LNCaP clone FGC (cell line): ENCODE measurements around the gene ANKRD52.

Experiments
- DNase-seq: peaks from one replicate; pipeline ENCODE4 v3.0.0-alpha.2; 2011; ENCODE audit warnings: low read depth
- H3K4me3 ChIP-seq: 2 replicates; pipeline ENCODE4 v1.5.1; 2011; ENCODE audit warnings: mild to moderate bottlenecking, low read depth, low read length, control low read depth
- CTCF ChIP-seq: IDR thresholded peaks from 2 replicates; pipeline ENCODE4 v1.5.1; 2012; ENCODE audit warnings: mild to moderate bottlenecking; ENCODE audit not compliant: control insufficient read depth, insufficient read depth; ENCODE audit errors: extremely low read depth

Gene ANKRD52

GRCh38 chr12:56230432-56231183 is 27.6 kb downstream of the ANKRD52 start:
- H3K4me3 ChIP-seq = no peak overlapping the region
- no peak for DNase-seq
- no peak for TF ChIP-seq CTCF

- no peak within 1 kb of the TSS for H3K4me3 ChIP-seq
- TF ChIP-seq CTCF = no peak
- DNase-seq = no peak
Observed at GRCh38 chr12:56229916-56230431, 28.2 kb downstream of the ANKRD52 start, which contains the start of gene SLC39A5. Gene SLC39A5 (plus strand): TSS chr12:56230051. CDS start chr12:56231275, 1,224 bp downstream.

- no peak for DNase-seq
Observed at GRCh38 chr12:56229082-56229481, 29.1 kb downstream of the ANKRD52 start.

GRCh38 chr12:56224954-56225353 is 33.2 kb downstream of the ANKRD52 start:
- no peak for DNase-seq
- peak overlapping the region; percentile 75 for H3K4me3 ChIP-seq
- TF ChIP-seq CTCF = no peak

More at GRCh38 chr12:56229082-56229481, 29.1 kb downstream of the ANKRD52 start:
- H3K4me3 ChIP-seq = no peak overlapping the region
- no peak for TF ChIP-seq CTCF

GRCh38 chr12:56224102-56224701 is 34.0 kb downstream of the ANKRD52 start, which contains the start of gene NABP2:
Gene NABP2 (plus strand): TSS chr12:56224342. CDS start chr12:56224857, 515 bp downstream.
- peak; percentile 92 for DNase-seq
- peak within 1 kb of the TSS; percentile 75 for H3K4me3 ChIP-seq
- TF ChIP-seq CTCF = peak; percentile 79

- no peak for TF ChIP-seq CTCF
- peak overlapping the region; percentile 75 for H3K4me3 ChIP-seq
- DNase-seq = no peak
Observed at GRCh38 chr12:56223571-56224101, 34.5 kb downstream of the ANKRD52 start.
